Gastrocnemius medialis (tissue), 4 donors: ENCODE measurements around the gene KLRB1.
"Not testable (repeated sequence)": the region's sequence is repeated elsewhere in the genome, so short reads cannot be mapped to it uniquely, and the experiment has no call there.

Experiments
- POLR2A ChIP-seq, 2 donors: fragments of 450-650 bp; IDR thresholded peaks; one replicate each; pipeline ENCODE4 v1.6.1; 2017; ENCODE audit warnings: antibody characterized with exemption in 2 of 2, mild to moderate bottlenecking in 2 of 2, moderate library complexity in 2 of 2
- TF ChIP-seq, protein P1 (sequence below), 5 experiments: fragments of 450-650 bp in 3 of 5; fragments of 200-600 bp in 2 of 5; sonication (generic) in 2 of 5; IDR thresholded peaks in 4 of 5; conservative IDR thresholded peaks in 1 of 5; 1 replicate in 4 of 5; 2 replicates in 1 of 5; pipeline ENCODE4 v1.5.1; 2016 to 2019; ENCODE audit warnings: antibody characterized with exemption in 5 of 5, mild to moderate bottlenecking in 3 of 5, moderate library complexity in 3 of 5

DNA sequence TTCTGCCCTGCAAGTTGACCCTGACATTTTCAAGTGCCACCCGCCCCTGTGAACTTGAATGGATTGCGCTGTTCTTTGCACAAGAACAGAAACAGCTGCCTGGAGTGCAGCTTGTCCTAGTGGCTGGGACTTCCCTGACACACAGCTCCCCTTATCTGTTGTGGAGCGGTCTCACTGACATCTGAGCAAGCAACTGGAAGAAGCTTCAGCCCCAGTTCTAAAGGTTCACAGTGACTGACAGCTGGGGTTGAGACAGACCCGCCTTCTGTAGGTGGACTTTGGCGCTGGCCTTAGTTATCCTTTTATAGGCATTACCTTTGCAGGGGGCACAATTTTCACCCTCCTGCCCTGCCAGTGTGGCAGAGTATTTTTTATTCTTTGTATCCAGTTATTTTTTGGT is 30.0 kb downstream of the KLRB1 start:
- TF ChIP-seq, protein P1, sequence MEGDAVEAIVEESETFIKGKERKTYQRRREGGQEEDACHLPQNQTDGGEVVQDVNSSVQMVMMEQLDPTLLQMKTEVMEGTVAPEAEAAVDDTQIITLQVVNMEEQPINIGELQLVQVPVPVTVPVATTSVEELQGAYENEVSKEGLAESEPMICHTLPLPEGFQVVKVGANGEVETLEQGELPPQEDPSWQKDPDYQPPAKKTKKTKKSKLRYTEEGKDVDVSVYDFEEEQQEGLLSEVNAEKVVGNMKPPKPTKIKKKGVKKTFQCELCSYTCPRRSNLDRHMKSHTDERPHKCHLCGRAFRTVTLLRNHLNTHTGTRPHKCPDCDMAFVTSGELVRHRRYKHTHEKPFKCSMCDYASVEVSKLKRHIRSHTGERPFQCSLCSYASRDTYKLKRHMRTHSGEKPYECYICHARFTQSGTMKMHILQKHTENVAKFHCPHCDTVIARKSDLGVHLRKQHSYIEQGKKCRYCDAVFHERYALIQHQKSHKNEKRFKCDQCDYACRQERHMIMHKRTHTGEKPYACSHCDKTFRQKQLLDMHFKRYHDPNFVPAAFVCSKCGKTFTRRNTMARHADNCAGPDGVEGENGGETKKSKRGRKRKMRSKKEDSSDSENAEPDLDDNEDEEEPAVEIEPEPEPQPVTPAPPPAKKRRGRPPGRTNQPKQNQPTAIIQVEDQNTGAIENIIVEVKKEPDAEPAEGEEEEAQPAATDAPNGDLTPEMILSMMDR (IDR thresholded peaks at IDR 0.05 in 4 of 5, conservative IDR thresholded peaks at IDR 0.05 in 1 of 5): not testable (repeated sequence)
- TF ChIP-seq POLR2A (IDR thresholded peaks at IDR 0.05): not testable (repeated sequence)
